ENCODE measurements around the gene NOMO2. TPM values are rescaled to one million over a fixed set of nuclear protein-coding genes. Genes with fewer than 3 reads are reported as not detected.
"Not testable (repeated sequence)": the region's sequence is repeated elsewhere in the genome, so short reads cannot be mapped to it uniquely, and the experiment has no call there.

Gene NOMO2
- polyA plus RNA-seq, 2 of the 4 experiments (the other 2 are of a cell fraction) = 96.0 to 123 TPM

DNA sequence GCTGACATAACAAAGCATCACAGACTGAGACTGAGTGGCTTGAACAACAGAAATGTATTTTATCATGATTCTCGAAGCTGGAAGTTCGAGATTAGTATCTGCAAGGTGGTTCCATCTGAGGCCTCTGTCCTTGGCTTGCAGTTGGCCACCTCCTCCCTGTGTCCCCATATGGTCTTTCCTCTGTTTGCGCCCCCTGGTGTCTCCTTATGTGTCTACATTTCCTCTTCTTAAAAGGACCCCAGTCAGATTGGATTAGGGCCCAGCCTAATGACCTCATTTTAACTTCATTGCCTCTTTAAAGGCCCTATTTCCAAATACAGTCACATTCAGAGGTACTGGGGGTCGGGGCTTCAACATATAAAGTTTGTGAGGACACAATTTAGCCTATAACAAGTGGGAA lies 30.0 kb upstream of the NOMO2 start:
- peak in 1 of 2 experiments; percentile 36 for DNase-seq (ENCODE audit: low read depth in 1 of 2, low spot score in 1 of 2)
- ATAC-seq = peak; percentile 68 to 84; a peak in 5 of 6 replicates
- FAIRE-seq = not testable (repeated sequence)

DNA sequence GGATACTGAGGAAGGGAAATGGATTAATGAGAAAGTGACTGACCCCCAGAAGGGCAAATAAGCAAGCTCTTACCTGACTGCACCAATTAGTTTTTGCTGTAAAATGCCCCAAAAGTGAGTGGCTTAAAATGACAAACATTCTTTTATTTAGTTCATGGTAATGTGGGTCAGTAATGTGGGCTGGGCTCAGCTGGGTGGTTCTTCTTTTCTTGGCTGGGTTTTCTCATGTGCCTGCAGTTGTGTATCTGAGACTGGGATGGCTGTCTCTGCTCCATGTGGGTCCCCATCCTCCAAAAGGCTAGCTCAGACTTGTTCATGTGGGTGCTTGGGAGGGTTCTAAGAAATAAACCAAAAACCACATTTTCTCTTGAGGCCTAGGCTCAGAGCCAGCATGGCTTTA lies 29.5 kb upstream of the NOMO2 start:
- H3K9me3 ChIP-seq; H3K4me1 ChIP-seq; H3K27ac ChIP-seq; ATAC-seq; FAIRE-seq; DNase-seq (ENCODE audit: low read depth in 1 of 2, low spot score in 1 of 2); POLR2A ChIA-PET; H3K4me3 ChIP-seq; CTCF ChIA-PET; H3K4me2 ChIP-seq: not testable (repeated sequence)

More for the DNA sequence above, 30.0 kb upstream of the NOMO2 start:
- CTCF ChIA-PET, H3K4me1 ChIP-seq, H3K9me3 ChIP-seq, H3K4me3 ChIP-seq, H3K4me2 ChIP-seq, H3K27ac ChIP-seq, POLR2A ChIA-PET: not testable (repeated sequence)
- 20% methylated on average over 3 of the region's 4 CpGs for WGBS (ENCODE audit: missing lambda C conversion rate)

DNA sequence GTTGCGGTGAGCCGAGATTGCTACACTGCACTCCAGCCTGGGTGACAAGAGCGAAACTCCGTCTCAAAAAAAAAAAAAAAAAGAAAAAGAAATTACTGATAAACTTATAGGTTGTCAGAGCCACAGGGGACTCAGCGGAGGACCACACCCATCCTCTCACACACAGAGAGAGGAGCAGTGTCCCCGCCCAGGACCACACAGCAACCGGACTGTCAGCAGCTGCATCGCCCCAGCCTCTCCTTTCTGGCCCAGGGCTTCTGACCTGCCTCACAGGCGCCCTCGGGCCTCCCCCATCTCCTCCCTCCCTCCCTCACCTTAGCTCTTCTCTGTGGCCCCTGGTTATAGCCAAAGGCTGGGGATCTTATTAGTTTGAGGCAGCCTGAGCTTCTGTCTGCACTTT lies 27.9 kb upstream of the NOMO2 start:
- H3K4me3 ChIP-seq; H3K9me3 ChIP-seq; POLR2A ChIA-PET; CTCF ChIA-PET; DNase-seq (ENCODE audit: low read depth in 1 of 2, low spot score in 1 of 2); ATAC-seq; H3K4me1 ChIP-seq; FAIRE-seq; H3K4me2 ChIP-seq; H3K27ac ChIP-seq: not testable (repeated sequence)
- WGBS (ENCODE audit: missing lambda C conversion rate) = 60% methylated on average over 10 of the region's 10 CpGs

DNA sequence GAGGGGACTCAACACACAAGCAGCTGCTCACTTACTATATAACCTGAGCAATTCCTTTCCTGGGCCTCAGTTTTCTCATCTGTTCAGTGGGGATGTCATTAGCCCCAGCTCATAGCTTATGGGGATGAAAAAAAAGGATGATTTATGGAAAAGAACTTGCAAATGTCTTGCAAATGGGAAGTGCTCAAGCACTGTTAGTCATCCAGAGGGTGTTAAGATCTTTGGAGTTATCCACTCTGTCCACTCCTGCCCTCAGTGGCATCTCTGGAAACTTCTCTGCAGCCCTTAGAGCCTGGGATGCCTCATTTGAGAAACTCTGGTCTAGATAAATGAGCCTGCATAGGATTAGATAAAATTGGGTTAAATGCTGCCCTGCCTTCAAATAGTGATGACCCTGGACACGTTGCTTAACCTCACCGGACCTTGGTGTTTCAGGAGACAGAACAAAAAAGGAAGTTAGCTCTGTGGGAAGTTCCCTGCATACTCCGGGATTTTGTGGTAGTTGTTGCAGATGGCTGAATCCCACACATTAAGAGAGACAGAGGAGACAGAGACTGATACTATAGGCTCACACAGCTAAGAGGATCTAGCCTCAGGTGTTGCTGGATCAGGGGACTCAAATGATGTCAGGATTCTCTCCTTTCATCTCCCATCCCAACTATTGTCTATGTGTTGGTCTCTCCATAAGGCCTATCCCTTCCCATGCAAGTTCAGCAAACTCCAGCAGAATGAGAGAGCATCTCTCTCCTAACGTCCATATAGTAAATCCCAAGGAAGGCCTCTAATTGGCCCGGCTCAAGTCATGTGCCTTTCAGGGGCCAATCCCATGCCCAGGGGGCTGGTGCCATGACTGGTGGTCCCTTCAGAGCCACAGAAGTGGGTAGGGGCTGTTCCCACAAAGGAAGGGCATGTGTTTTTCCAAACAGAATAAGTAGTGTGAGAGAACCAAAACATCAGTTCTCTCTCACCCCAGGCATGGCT lies 25.0 kb upstream of the NOMO2 start:
- H3K27ac ChIP-seq, FAIRE-seq: not testable (repeated sequence)

DNA sequence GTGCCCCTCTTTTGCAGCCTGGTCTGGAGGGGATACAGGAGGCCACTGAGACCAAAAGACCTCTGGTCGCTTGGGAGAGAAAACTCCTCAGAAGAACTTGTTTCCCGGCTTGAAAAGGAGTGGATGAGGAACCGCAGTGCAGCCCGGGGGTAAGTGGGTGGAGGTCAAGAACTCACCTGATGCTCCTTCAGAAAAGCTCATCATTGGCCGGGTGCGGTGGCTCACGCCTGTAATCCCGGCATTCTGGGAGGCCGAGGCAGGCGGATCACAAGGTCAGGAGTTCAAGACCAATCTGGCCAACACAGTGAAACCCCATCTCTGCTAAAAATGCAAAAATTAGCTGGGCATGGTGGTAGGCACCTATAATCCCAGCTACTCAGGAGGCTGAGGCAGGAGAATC lies 23.9 kb upstream of the NOMO2 start:
- H3K9me3 ChIP-seq; DNase-seq (ENCODE audit: low read depth in 1 of 2, low spot score in 1 of 2); FAIRE-seq; POLR2A ChIA-PET; H3K4me3 ChIP-seq; H3K27ac ChIP-seq; H3K4me2 ChIP-seq; CTCF ChIA-PET; ATAC-seq; H3K4me1 ChIP-seq: not testable (repeated sequence)
- 67% methylated on average over 9 of the region's 10 CpGs for WGBS (ENCODE audit: missing lambda C conversion rate)

More for the DNA sequence above, 25.0 kb upstream of the NOMO2 start:
- DNase-seq (ENCODE audit: low read depth in 1 of 2, low spot score in 1 of 2); H3K4me1 ChIP-seq; ATAC-seq; H3K4me2 ChIP-seq; H3K4me3 ChIP-seq; CTCF ChIA-PET; H3K9me3 ChIP-seq; POLR2A ChIA-PET: not testable (repeated sequence)
- 44% methylated on average over 3 of the region's 5 CpGs for WGBS (ENCODE audit: missing lambda C conversion rate)

DNA sequence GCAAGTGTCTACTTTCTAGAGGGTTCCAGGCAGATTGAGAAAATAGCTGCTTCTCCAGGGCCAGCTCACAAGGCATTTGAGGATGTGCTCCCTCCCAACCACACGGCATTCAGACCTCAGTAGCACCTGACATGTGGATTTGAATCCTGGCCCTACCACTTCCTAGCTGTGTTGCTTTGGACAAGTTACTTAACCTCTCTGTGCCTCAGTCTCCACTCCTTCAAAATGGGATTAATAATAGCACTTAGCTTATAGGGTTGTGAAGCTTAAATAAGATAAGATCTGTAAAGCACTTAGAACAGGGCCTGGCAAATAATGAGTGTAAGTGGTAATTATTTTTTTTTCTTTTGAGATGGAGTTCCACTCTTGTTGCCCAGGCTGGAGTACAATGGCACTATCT lies 21.0 kb upstream of the NOMO2 start:
- ChIA-PET POLR2A (no interaction called here), CTCF (no interaction called here)
- WGBS (ENCODE audit: missing lambda C conversion rate) = 69% methylated on average over 1 of the region's 1 CpG
- ATAC-seq (no peak), FAIRE-seq (no peak), DNase-seq (ENCODE audit: low read depth in 1 of 2, low spot score in 1 of 2) (no peak)
- TF ChIP-seq MAZ (IDR thresholded peaks at IDR 0.05; ENCODE audit: borderline replicate concordance, low read depth, low read length) (no peak), POLR2AphosphoS2 (conservative IDR thresholded peaks at IDR 0.05; ENCODE audit: low read length) (no peak), MAFK (IDR thresholded peaks at IDR 0.05; ENCODE audit: partially characterized antibody) (no peak), FOSB (CRISPR knock-in tag; IDR thresholded peaks at IDR 0.05) (no peak), CEBPB (IDR thresholded peaks at IDR 0.05) (no peak), MYC (IDR thresholded peaks at IDR 0.05; ENCODE audit: borderline replicate concordance, low read length) (no peak), EHF (CRISPR knock-in tag; IDR thresholded peaks at IDR 0.05) (no peak), HOXB13 (CRISPR knock-in tag; IDR thresholded peaks at IDR 0.05; ENCODE audit: low read depth) (no peak)
- Histone ChIP-seq H3K9me3 (no peaks in the 10 kb centered on the region), H3K27ac (no peak overlapping the region), H3K4me3 (no peak overlapping the region), H3K4me2 (no peak overlapping the region), H3K4me1 (no peaks in the 10 kb centered on the region)

DNA sequence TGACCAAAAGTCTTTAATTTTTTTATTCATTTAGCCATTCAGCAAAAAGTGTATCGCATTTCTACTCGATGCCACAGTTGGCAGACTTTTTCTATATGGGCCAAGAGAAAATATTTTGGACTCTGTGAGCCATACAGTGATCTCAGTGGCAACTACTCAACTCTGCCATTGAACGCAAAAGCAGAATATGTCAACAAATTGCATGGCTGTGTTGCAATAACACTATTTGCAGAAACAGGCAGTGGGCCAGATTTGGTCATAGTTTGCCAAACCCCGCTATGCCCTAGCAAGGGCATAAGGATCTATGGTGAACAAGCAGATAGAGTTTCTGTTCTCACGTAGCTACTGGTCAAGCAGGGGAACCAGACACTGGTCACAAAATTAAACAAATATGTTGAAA lies 18.5 kb upstream of the NOMO2 start:
- CTCF ChIA-PET; H3K4me3 ChIP-seq; FAIRE-seq; H3K4me2 ChIP-seq; H3K9me3 ChIP-seq; H3K4me1 ChIP-seq; H3K27ac ChIP-seq; DNase-seq (ENCODE audit: low read depth in 1 of 2, low spot score in 1 of 2); POLR2A ChIA-PET: not testable (repeated sequence)
- ATAC-seq = peak; percentile 80 to 87
- WGBS (ENCODE audit: missing lambda C conversion rate) = 22% methylated on average over 3 of the region's 5 CpGs

DNA sequence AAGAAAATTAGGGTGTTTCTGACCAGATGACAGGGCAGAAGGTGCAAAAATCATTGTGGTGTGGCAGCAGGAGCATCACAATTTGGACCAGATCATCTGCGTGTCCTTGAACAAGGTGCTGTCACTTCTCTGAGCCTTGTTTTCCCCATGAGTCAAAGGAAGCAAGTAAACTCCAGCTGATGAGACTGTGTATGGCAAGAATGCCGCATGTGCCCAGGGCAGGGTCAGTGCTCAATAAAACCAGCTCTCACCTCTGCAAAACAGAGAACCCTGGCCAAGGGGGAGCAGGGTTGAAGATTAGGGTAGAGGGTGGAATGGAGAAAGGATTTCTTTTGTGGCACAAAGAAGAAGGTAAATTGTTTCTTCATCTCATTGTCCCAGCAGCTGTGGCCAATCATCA lies 17.4 kb upstream of the NOMO2 start:
- FAIRE-seq; H3K4me2 ChIP-seq; CTCF ChIA-PET; H3K27ac ChIP-seq; DNase-seq (ENCODE audit: low read depth in 1 of 2, low spot score in 1 of 2); POLR2A ChIA-PET; H3K4me1 ChIP-seq; H3K4me3 ChIP-seq; H3K9me3 ChIP-seq; ATAC-seq: not testable (repeated sequence)
- WGBS (ENCODE audit: missing lambda C conversion rate) = 87% methylated on average over 2 of the region's 2 CpGs

DNA sequence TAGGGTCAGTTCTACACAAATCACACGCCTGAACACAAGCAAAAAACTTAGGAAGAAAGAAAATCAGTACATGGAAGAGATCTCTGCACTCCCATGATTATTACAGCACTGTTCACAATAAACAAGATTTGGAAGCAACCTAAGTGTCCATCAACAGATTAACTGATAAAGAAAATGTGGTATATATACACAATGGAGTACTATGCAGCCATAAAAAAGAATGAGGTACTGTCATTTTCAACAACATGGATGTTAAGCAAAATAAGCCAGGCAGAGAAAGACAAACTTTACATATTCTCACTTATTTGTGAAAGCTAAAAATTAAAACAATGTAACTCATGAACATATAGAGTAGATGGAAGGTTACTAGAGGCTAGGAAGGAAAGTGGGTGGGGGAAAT lies 16.0 kb upstream of the NOMO2 start:
- H3K4me1 ChIP-seq; H3K9me3 ChIP-seq; ATAC-seq; H3K4me2 ChIP-seq; H3K4me3 ChIP-seq; FAIRE-seq; POLR2A ChIA-PET; DNase-seq (ENCODE audit: low read depth in 1 of 2, low spot score in 1 of 2); H3K27ac ChIP-seq; CTCF ChIA-PET: not testable (repeated sequence)
- 81% methylated on average over 1 of the region's 1 CpG for WGBS (ENCODE audit: missing lambda C conversion rate)

DNA sequence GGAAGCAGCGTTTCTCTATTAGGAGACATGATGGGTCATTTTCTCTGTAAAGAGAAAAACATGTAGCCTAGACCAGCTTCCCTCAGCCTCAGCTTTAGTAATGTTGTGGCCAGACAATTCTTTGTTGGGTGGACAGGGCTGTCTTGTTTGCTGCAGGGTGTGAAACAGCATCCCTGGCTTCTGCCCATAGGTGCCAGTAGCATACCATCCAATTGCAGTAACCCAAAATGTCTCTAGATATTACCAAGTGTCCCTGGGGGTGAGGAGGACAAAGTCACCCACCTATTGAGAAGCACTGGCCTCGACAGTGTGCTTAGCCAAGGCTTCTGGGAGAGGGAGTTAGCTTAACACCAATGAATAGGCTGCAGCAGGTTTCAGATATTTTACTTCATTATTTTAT lies 14.0 kb upstream of the NOMO2 start:
- not testable (repeated sequence) for FAIRE-seq

More for the DNA sequence above, 14.0 kb upstream of the NOMO2 start:
- DNase-seq (ENCODE audit: low read depth in 1 of 2, low spot score in 1 of 2); H3K9me3 ChIP-seq; POLR2A ChIA-PET; H3K4me2 ChIP-seq; H3K4me1 ChIP-seq; H3K4me3 ChIP-seq; H3K27ac ChIP-seq; CTCF ChIA-PET: not testable (repeated sequence)
- 46% methylated on average over 2 of the region's 2 CpGs for WGBS (ENCODE audit: missing lambda C conversion rate)
- ATAC-seq = peak; percentile 31 to 34; a peak in 3 of 6 replicates
